NCI-H146 (cell line): Measurements from ENCODE around the gene ASAP3.
"Not testable (repeated sequence)": the region's sequence is repeated elsewhere in the genome, so short reads cannot be mapped to it uniquely, and the experiment has no call there.

Experiments
- DNase-seq: peaks from one replicate; lab custom pipeline; 2025; lab: John Stamatoyannopoulos, UW

Gene ASAP3

GRCh38 chr1:23395849-23396248 lies 88.1 kb downstream of the ASAP3 start:
- DNase-seq, result no peak

GRCh38 chr1:23395154-23395724 lies 88.7 kb downstream of the ASAP3 start:
- DNase-seq, result no peak

GRCh38 chr1:23394684-23395083 lies 89.3 kb downstream of the ASAP3 start:
- no peak for DNase-seq

GRCh38 chr1:23394181-23394580 lies 89.8 kb downstream of the ASAP3 start:
- DNase-seq, result no peak

- no peak for DNase-seq
Measured at GRCh38 chr1:23393706-23394105, 90.3 kb downstream of the ASAP3 start.

- DNase-seq, result no peak
Measured at GRCh38 chr1:23392125-23392855, 91.7 kb downstream of the ASAP3 start.

- no peak for DNase-seq
Measured at GRCh38 chr1:23389837-23390321, 94.1 kb downstream of the ASAP3 start.

GRCh38 chr1:23387494-23387893 lies 96.5 kb downstream of the ASAP3 start:
- DNase-seq, result no peak

- DNase-seq, result no peak
Measured at GRCh38 chr1:23385119-23385621, 98.8 kb downstream of the ASAP3 start.

- DNase-seq, result no peak
Measured at GRCh38 chr1:23384312-23385058, 99.5 kb downstream of the ASAP3 start.

- no peak for DNase-seq
Measured at GRCh38 chr1:23383577-23384311, 100.2 kb downstream of the ASAP3 start.

- DNase-seq, result no peak
Measured at GRCh38 chr1:23381233-23381885, 102.6 kb downstream of the ASAP3 start.

GRCh38 chr1:23380719-23381118 lies 103.3 kb downstream of the ASAP3 start:
- no peak for DNase-seq

- not testable (repeated sequence) for DNase-seq
Measured at GRCh38 chr1:23380236-23380635, 103.7 kb downstream of the ASAP3 start.
